ENCODE results near the gene ARID1A. TPM values are rescaled to one million over a fixed set of nuclear protein-coding genes. Genes with fewer than 3 reads are reported as not detected.

The ARID1A gene
- polyA plus RNA-seq, 1 donor (not counting 4 experiments of a cell fraction or from before 2014, with no cell fraction given): 10.2 TPM

DNA sequence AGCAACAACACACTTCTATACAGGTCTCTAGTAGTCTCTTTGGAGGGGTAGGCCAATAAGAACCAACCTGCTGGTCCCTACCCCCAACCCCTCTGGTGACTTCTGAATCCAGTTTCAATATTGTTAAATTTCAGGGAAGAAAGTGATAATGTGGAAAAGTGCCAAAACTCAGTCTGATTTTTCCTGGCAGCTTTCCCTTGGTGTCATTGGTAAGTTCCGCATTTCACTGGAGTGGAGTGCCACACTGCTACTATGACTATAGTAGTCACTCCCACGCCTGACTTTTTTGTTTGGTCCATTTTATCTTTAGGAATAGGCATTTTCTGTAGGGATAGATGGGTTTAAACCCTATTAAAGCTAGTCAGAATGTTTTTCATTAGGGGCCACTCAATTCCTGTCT is 5.7 kb upstream of the ARID1A start:
- no peak overlapping the region for H3K27ac ChIP-seq (ENCODE audit: control insufficient read depth, insufficient read depth, low read length)
- H3K36me3 ChIP-seq (ENCODE audit: control insufficient read depth in 2 of 2, extremely low read depth in 1 of 2, insufficient read depth in 2 of 2, low read length in 2 of 2): no peaks in the 10 kb centered on the region
- no peak overlapping the region for H2AFZ ChIP-seq (ENCODE audit: control insufficient read depth, low read length)
- H3K79me2 ChIP-seq (ENCODE audit: control insufficient read depth, insufficient read depth, low read length): no peaks in the 10 kb centered on the region
- no peak overlapping the region for H3K9ac ChIP-seq (ENCODE audit: control insufficient read depth, extremely low read depth, insufficient read depth, low read length)
- H3K9me1 ChIP-seq (ENCODE audit: control insufficient read depth, extremely low read depth, insufficient read depth, low read length): no peaks in the 10 kb centered on the region
- peaks cover 32% of the 10 kb centered on the region for H3K4me1 ChIP-seq (ENCODE audit: control insufficient read depth, extremely low read depth, insufficient read depth, low read length)
- DNase-seq (ENCODE audit: low read depth, low spot score): no peak
- H3K4me2 ChIP-seq (ENCODE audit: control insufficient read depth, extremely low read depth, insufficient read depth, low read depth, low read length): no peak overlapping the region
- no peak overlapping the region for H3K4me3 ChIP-seq (ENCODE audit: control insufficient read depth in 2 of 3, extremely low read depth in 1 of 3, insufficient read depth in 2 of 3, low read depth in 1 of 3, low read length in 3 of 3)
- TF ChIP-seq, protein P1, sequence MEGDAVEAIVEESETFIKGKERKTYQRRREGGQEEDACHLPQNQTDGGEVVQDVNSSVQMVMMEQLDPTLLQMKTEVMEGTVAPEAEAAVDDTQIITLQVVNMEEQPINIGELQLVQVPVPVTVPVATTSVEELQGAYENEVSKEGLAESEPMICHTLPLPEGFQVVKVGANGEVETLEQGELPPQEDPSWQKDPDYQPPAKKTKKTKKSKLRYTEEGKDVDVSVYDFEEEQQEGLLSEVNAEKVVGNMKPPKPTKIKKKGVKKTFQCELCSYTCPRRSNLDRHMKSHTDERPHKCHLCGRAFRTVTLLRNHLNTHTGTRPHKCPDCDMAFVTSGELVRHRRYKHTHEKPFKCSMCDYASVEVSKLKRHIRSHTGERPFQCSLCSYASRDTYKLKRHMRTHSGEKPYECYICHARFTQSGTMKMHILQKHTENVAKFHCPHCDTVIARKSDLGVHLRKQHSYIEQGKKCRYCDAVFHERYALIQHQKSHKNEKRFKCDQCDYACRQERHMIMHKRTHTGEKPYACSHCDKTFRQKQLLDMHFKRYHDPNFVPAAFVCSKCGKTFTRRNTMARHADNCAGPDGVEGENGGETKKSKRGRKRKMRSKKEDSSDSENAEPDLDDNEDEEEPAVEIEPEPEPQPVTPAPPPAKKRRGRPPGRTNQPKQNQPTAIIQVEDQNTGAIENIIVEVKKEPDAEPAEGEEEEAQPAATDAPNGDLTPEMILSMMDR (optimal IDR thresholded peaks at IDR 0.05 in 1 of 3, IDR thresholded peaks at IDR 0.05 in 1 of 3, conservative IDR thresholded peaks at IDR 0.05 in 1 of 3; ENCODE audit: extremely low read depth in 1 of 3, insufficient read depth in 2 of 3, low read length in 3 of 3): no peak
- TF ChIP-seq EZH2 (IDR thresholded peaks at IDR 0.05; ENCODE audit: low read length): no peak
- no peak for FAIRE-seq
- H4K20me1 ChIP-seq (ENCODE audit: control insufficient read depth, extremely low read depth, insufficient read depth, low read length): no peaks in the 10 kb centered on the region
- H3K27me3 ChIP-seq (ENCODE audit: control insufficient read depth, extremely low read depth, insufficient read depth, low read length): no peaks in the 10 kb centered on the region
- dilution Hi-C loops (cut with MboI; ENCODE audit: extremely low pct_ligation_motif_present, low sequenced_read_pairs): no loop called here
- H3K9me3 ChIP-seq (ENCODE audit: control insufficient read depth, low read depth, low read length): no peaks in the 10 kb centered on the region

- Histone ChIP-seq H3K27me3 (ENCODE audit: control insufficient read depth, extremely low read depth, insufficient read depth, low read length) (no peaks in the 10 kb centered on the region), H3K9ac (ENCODE audit: control insufficient read depth, extremely low read depth, insufficient read depth, low read length) (no peak overlapping the region), H3K4me1 (ENCODE audit: control insufficient read depth, extremely low read depth, insufficient read depth, low read length) (peaks cover 32% of the 10 kb centered on the region), H3K4me2 (ENCODE audit: control insufficient read depth, extremely low read depth, insufficient read depth, low read depth, low read length) (no peak overlapping the region), H3K36me3 (ENCODE audit: control insufficient read depth in 2 of 2, extremely low read depth in 1 of 2, insufficient read depth in 2 of 2, low read length in 2 of 2) (no peaks in the 10 kb centered on the region), H3K79me2 (ENCODE audit: control insufficient read depth, insufficient read depth, low read length) (no peaks in the 10 kb centered on the region), H4K20me1 (ENCODE audit: control insufficient read depth, extremely low read depth, insufficient read depth, low read length) (no peaks in the 10 kb centered on the region), H3K9me1 (ENCODE audit: control insufficient read depth, extremely low read depth, insufficient read depth, low read length) (no peaks in the 10 kb centered on the region), H3K27ac (ENCODE audit: control insufficient read depth, insufficient read depth, low read length) (no peak overlapping the region), H3K9me3 (ENCODE audit: control insufficient read depth, low read depth, low read length) (no peaks in the 10 kb centered on the region), H2AFZ (ENCODE audit: control insufficient read depth, low read length) (no peak overlapping the region), H3K4me3 (ENCODE audit: control insufficient read depth in 2 of 3, extremely low read depth in 1 of 3, insufficient read depth in 2 of 3, low read depth in 1 of 3, low read length in 3 of 3) (no peak overlapping the region)
- TF ChIP-seq, protein P1 (optimal IDR thresholded peaks at IDR 0.05 in 1 of 3, IDR thresholded peaks at IDR 0.05 in 1 of 3, conservative IDR thresholded peaks at IDR 0.05 in 1 of 3; ENCODE audit: extremely low read depth in 1 of 3, insufficient read depth in 2 of 3, low read length in 3 of 3): no peak
- no peak for TF ChIP-seq EZH2 (IDR thresholded peaks at IDR 0.05; ENCODE audit: low read length)
- no peak for FAIRE-seq
- dilution Hi-C loops (cut with MboI; ENCODE audit: extremely low pct_ligation_motif_present, low sequenced_read_pairs): no loop called here
- no peak for DNase-seq (ENCODE audit: low read depth, low spot score)
These were observed 5.2 kb upstream of the ARID1A start for GRCh38 chr1:26690576-26691031.

Measured in keratinocyte (primary cell).